Testis (tissue), 3 donors: Measurements from ENCODE around the gene RNF223. TPM values are rescaled to one million over a fixed set of nuclear protein-coding genes. Genes with fewer than 3 reads are reported as not detected.

ENCODE experiments used
- DNase-seq: peaks from one replicate; pipeline ENCODE4 v3.0.0-alpha.2; 2019
- H3K27ac ChIP-seq, 2 donors: fragments of 200-600 bp; sonication (generic); one replicate each; pipeline ENCODE4 v1.5.1; 2019
- H3K27me3 ChIP-seq: fragments of 200-600 bp; sonication (generic); one replicate; pipeline ENCODE4 v1.5.1; 2019
- H3K36me3 ChIP-seq: fragments of 200-600 bp; sonication (generic); one replicate; pipeline ENCODE4 v1.5.1; 2017; ENCODE audit warnings: low read depth; ENCODE audit errors: missing control alignments
- H3K4me1 ChIP-seq: fragments of 200-600 bp; sonication (generic); one replicate; pipeline ENCODE4 v1.5.1; 2019
- H3K4me3 ChIP-seq, 2 donors: fragments of 200-600 bp; sonication (generic); one replicate each; pipeline ENCODE4 v1.5.1; 2017 to 2019
- H3K9me3 ChIP-seq: fragments of 200-600 bp; sonication (generic); one replicate; pipeline ENCODE4 v1.5.1; 2017
- POLR2A ChIP-seq: fragments of 450-650 bp; IDR thresholded peaks from one replicate; pipeline ENCODE4 v1.6.1; 2017; ENCODE audit warnings: antibody characterized with exemption, mild to moderate bottlenecking, moderate library complexity
- WGBS, 2 donors: methylation state at CpG; one replicate each; pipeline ENCODE4 v1.1.5; 2018; 5-methylcytosine and 5-hydroxymethylcytosine counted together
- intact Hi-C: fragments of 100-400 bp; cut with DNase I; formaldehyde crosslinking; loops from one replicate; pipeline ENCODE4 v1.15.1; 2023; ENCODE audit warnings: low total_unique reads
- polyA plus RNA-seq: library from polyadenylated mRNA; stranded (reverse); fragments of 350-450 nt; fragmentation: Illumina TruSeq; extraction: RNeasy Lipid Tissue Mini Kit (QIAGEN cat#74804); gene quantifications from one replicate; pipeline ENCODE4 v1.2.3, GENCODE V29; 2014; ENCODE audit warnings: low read depth, low replicate concordance; ENCODE audit not compliant: insufficient read depth
- total RNA-seq, 2 donors: library from RNA; depleted of rRNA; stranded (reverse); fragments of >200 nt; gene quantifications; one replicate each; pipeline ENCODE4 v1.2.3, GENCODE V29; 2016
- TF ChIP-seq, protein P1 (sequence below), 3 experiments: fragments of 450-650 bp in 2 of 3; fragments of 200-600 bp in 1 of 3; sonication (generic) in 1 of 3; IDR thresholded peaks; one replicate each; pipeline ENCODE4 v1.5.1; 2016 to 2019; ENCODE audit warnings: antibody characterized with exemption in 3 of 3, mild to moderate bottlenecking in 2 of 3, moderate library complexity in 1 of 3

The RNF223 gene
- total and polyA plus RNA-seq, 3 donors from 2014 or later = 0.19 to 0.31 TPM; not detected in 1

DNA sequence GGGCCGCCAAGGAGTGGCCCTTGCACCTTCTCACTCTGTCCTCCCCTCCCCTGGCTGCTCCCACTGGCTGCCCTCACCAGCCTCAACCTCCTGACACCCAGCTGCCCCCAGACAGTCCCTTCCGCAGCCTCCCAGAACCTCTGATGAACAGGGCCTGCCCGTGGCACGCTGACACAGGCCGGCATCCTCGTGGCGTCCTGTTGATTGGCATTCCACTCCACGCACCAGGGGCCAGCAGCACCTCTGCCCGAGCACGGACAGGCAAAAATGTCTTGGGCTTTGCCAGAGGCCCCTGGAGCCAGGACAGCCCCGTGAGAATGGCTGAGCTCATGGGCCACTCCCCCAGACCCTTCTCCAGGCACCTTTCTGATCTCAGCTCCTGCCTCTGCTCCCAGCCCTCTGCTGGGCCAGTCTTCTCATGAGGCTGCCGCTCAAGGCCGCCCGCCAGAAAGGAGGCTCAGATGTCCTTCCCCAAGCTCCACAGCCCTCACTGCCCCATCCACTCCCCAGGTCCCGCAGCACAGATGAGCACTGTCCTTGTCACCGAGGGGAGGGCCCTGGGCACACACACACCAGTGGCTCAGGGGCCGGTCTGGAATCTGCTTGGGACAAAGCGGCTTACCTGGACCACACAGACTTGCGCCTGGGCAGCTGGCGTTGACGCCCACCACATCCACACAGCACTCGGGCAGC is 15.8 kb upstream of the RNF223 start:
- no peaks in the 10 kb centered on the region for H3K4me1 ChIP-seq
- TF ChIP-seq POLR2A = no peak
- TF ChIP-seq, protein P1, sequence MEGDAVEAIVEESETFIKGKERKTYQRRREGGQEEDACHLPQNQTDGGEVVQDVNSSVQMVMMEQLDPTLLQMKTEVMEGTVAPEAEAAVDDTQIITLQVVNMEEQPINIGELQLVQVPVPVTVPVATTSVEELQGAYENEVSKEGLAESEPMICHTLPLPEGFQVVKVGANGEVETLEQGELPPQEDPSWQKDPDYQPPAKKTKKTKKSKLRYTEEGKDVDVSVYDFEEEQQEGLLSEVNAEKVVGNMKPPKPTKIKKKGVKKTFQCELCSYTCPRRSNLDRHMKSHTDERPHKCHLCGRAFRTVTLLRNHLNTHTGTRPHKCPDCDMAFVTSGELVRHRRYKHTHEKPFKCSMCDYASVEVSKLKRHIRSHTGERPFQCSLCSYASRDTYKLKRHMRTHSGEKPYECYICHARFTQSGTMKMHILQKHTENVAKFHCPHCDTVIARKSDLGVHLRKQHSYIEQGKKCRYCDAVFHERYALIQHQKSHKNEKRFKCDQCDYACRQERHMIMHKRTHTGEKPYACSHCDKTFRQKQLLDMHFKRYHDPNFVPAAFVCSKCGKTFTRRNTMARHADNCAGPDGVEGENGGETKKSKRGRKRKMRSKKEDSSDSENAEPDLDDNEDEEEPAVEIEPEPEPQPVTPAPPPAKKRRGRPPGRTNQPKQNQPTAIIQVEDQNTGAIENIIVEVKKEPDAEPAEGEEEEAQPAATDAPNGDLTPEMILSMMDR (IDR thresholded peaks at IDR 0.05) = no peak
- no peak overlapping the region for H3K4me3 ChIP-seq
- H3K27ac ChIP-seq = no peak overlapping the region
- WGBS, 2 donors = 87 to 88% methylated on average over 6 to 22 of the region's 22 CpGs
- DNase-seq = no peak
- no peaks in the 10 kb centered on the region for H3K27me3 ChIP-seq
- no peaks in the 10 kb centered on the region for H3K9me3 ChIP-seq
- H3K36me3 ChIP-seq = no peaks in the 10 kb centered on the region
- intact Hi-C loops = no loop called here

DNA sequence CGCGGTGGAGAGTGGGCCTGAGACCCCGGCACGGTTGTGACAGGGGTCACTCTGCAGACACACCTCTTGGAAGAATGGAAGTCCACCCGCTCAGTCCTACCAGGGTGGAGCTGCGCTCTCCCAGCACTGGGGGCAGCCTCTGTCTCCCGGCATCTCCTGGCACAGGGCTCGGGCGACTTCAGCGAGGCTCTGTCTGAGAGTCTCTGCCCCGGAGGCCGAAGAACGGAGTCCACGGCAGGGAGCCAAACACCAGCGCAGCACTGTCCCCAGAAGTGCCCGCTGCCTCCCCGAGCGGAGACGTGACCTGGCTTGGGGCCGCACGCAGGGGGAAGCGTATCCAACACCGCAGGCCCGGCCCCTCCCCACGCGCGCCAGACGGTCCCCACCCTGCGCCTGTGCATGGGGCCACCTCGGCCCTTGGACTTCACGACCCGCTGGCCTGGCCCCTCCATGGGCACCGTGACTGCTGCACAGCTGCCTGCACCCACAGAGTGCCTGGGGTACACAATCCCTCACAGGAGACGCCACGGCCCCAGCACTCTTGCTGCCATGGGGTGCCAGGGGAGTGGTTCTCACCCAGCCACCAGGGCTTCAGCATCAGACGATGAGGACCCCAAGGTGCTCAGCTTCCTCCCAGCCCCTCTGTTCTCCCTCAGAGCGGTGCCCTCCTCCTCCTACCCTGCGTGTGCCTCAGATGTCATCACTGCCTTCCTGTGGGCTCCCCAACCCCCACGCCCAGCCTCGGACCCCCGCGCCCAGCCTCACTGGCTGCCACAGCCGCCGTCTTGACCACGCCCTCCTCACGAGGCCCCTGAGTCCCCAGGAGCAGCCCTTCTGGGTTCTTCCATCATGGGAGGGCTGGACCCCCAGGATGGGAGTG is 14.9 kb upstream of the RNF223 start:
- no peak for DNase-seq
- H3K9me3 ChIP-seq = no peaks in the 10 kb centered on the region
- H3K4me1 ChIP-seq = no peaks in the 10 kb centered on the region
- WGBS, 2 donors = 93 to 96% methylated on average over 24 to 45 of the region's 46 CpGs
- no peaks in the 10 kb centered on the region for H3K36me3 ChIP-seq
- intact Hi-C loops = no loop called here
- H3K4me3 ChIP-seq = no peak overlapping the region
- H3K27me3 ChIP-seq = no peaks in the 10 kb centered on the region
- no peak overlapping the region for H3K27ac ChIP-seq
- TF ChIP-seq, protein P1 (IDR thresholded peaks at IDR 0.05) = no peak
- TF ChIP-seq POLR2A = no peak

DNA sequence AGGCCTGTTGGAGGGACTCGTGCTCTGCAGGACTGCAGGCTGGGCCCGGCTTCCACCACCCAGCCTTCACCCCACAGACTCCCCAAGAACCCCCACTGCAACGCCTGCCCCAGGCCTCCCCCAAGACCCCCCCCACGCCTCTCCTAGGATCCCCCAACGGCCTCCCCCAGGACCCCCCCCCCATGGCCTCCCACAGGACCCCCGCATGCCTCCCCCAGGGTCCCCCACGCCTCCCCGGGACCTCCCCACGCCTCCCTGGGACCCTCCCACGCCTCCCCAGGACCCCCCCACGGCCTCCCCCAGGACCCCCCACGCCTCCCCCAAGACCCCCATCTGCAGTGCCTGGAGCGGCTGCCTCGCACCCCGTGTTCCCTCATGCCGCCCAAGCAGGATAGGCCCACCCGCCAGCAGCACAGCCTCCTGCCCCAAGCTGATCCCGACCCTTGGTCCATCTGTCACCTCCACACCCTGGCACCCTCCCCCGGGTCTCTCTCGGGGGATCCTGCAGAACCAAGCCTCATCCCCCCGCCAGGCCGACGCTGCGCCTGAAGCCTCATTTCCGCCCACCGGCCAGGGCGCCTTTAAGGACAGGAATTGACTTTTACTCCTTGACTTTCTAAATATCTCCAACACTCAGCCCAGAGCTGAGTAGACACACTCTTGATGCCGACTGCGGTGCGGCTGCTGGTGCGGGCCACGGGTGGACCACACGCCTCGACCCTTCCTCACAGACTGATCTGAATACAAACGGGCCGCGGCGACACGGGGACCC is 14.1 kb upstream of the RNF223 start:
- Histone ChIP-seq H3K4me1 (no peaks in the 10 kb centered on the region), H3K27me3 (no peaks in the 10 kb centered on the region), H3K36me3 (no peaks in the 10 kb centered on the region), H3K4me3 (no peak overlapping the region), H3K27ac (no peak overlapping the region), H3K9me3 (no peaks in the 10 kb centered on the region)
- TF ChIP-seq, protein P1 (IDR thresholded peaks at IDR 0.05) = no peak
- no peak for TF ChIP-seq POLR2A
- no peak for DNase-seq
- 85 to 86% methylated on average over 20 to 33 of the region's 39 CpGs for WGBS, 2 donors
- intact Hi-C loops = no loop called here

DNA sequence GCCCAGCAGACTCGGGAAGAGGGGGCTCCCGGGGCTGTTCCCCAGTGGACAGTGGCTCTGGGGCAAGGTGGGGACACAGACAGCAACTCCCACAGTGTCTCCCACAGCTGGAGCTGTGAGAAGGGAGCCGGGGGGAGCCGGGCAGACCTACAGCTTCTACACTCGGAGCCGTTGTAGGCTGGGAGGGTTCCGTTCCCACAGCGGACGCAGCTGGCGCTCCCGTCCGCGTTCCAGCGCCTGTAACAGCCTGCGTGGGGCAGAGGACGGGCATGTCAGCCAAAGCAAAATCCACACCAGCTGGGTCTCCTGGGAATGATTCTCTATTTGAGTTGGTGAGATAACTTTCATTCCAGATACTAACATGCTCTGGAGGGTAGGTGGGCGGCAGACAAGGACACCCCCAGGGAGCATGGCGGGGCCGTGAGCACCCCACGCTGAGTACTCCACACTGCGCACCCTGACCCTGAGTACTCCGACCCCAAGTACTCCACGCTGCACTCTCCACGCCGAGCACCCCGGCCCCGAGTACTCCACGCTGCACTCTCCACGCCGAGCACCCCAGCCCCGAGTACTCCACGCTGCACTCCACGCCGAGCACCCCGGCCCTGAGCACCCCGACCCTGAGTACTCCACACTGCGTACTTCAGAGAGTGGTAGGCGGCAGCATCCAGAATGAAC is 13.4 kb upstream of the RNF223 start:
- H3K4me3 ChIP-seq = no peak overlapping the region
- H3K27ac ChIP-seq = no peak overlapping the region
- H3K9me3 ChIP-seq = no peaks in the 10 kb centered on the region
- no peak for DNase-seq
- intact Hi-C loops = no loop called here
- H3K27me3 ChIP-seq = no peaks in the 10 kb centered on the region
- 91 to 92% methylated on average over 37 to 38 of the region's 38 CpGs for WGBS, 2 donors
- TF ChIP-seq POLR2A = no peak
- TF ChIP-seq, protein P1 (IDR thresholded peaks at IDR 0.05) = no peak
- H3K36me3 ChIP-seq = no peaks in the 10 kb centered on the region
- no peaks in the 10 kb centered on the region for H3K4me1 ChIP-seq
